Lower lobe of right lung (tissue), 2 donors: ENCODE results near the gene LRP1B. TPM values are rescaled to one million over a fixed set of nuclear protein-coding genes. Genes with fewer than 3 reads are reported as not detected.

Source experiments
- ATAC-seq, 2 donors: fragments of 200-7000 bp; cut with Tn5 transposase; one replicate each; pipeline ENCODE4 v1.9.1; 2020 to 2022; ENCODE audit warnings: mild to moderate bottlenecking in 2 of 2, moderate library complexity in 2 of 2
- DNase-seq: peaks from one replicate; pipeline ENCODE4 v3.0.0-alpha.2; 2020
- H3K27ac ChIP-seq: fragments of 200-600 bp; one replicate; pipeline ENCODE4 v1.8.0; 2022
- H3K27me3 ChIP-seq: fragments of 200-600 bp; one replicate; pipeline ENCODE4 v1.8.0; 2022; ENCODE audit warnings: low read depth
- H3K36me3 ChIP-seq: fragments of 200-600 bp; one replicate; pipeline ENCODE4 v1.8.0; 2022; ENCODE audit warnings: mild to moderate bottlenecking
- H3K4me1 ChIP-seq: fragments of 200-600 bp; one replicate; pipeline ENCODE4 v1.8.0; 2022
- H3K4me3 ChIP-seq: fragments of 200-600 bp; one replicate; pipeline ENCODE4 v1.8.0; 2022; ENCODE audit warnings: mild to moderate bottlenecking
- H3K9me3 ChIP-seq: fragments of 200-600 bp; one replicate; pipeline ENCODE4 v1.8.0; 2022
- CTCF ChIP-seq: fragments of 200-600 bp; IDR thresholded peaks from one replicate; pipeline ENCODE4 v1.8.0; 2022; ENCODE audit warnings: antibody characterized with exemption, mild to moderate bottlenecking
- intact Hi-C: fragments of 100-400 bp; cut with DNase I; formaldehyde crosslinking; loops from one replicate; pipeline ENCODE4 v1.11.0; 2022
- total RNA-seq: library from RNA; stranded (reverse); fragmentation: NEBNext Ultra II Directional; extraction: Animal tissue kit (Norgen Biotek cat#: 25700); gene quantifications from one replicate; pipeline ENCODE4 v1.2.1, GENCODE V29; 2021
- donor health status: DM: no; HTN: yes; CAD: no; lungs with severe emphysema.

LRP1B gene
- total RNA-seq, 1 donor from 2014 or later: 0.09 TPM

GRCh38 chr2:141455211-141455826, 675.5 kb downstream of the LRP1B start:
- Histone ChIP-seq H3K4me1 (no peaks in the 10 kb centered on the region), H3K27ac (no peak overlapping the region), H3K4me3 (no peak overlapping the region), H3K27me3 (no peaks in the 10 kb centered on the region), H3K36me3 (no peaks in the 10 kb centered on the region), H3K9me3 (no peaks in the 10 kb centered on the region)
- intact Hi-C loops: no loop called here
- DNase-seq: no peak
- no peak for TF ChIP-seq CTCF
- ATAC-seq: no peak

GRCh38 chr2:141440072-141440635, 690.7 kb downstream of the LRP1B start:
- no peak for ATAC-seq
- H3K4me1 ChIP-seq: no peaks in the 10 kb centered on the region
- peak; percentile 21 for DNase-seq
- peaks cover 4% of the 10 kb centered on the region for H3K9me3 ChIP-seq
- no peak overlapping the region for H3K4me3 ChIP-seq
- no peak for TF ChIP-seq CTCF
- H3K27ac ChIP-seq: no peak overlapping the region
- intact Hi-C loops: no loop called here
- no peaks in the 10 kb centered on the region for H3K27me3 ChIP-seq
- no peaks in the 10 kb centered on the region for H3K36me3 ChIP-seq

- no peak for TF ChIP-seq CTCF
- ATAC-seq: no peak
- DNase-seq: no peak
- intact Hi-C loops: no loop called here
- Histone ChIP-seq H3K4me1 (no peaks in the 10 kb centered on the region), H3K27me3 (no peaks in the 10 kb centered on the region), H3K9me3 (peaks cover 4% of the 10 kb centered on the region), H3K4me3 (no peak overlapping the region), H3K36me3 (no peaks in the 10 kb centered on the region), H3K27ac (no peak overlapping the region)
These were observed 691.3 kb downstream of the LRP1B start for GRCh38 chr2:141439524-141439923.

GRCh38 chr2:141438536-141438935, 692.3 kb downstream of the LRP1B start:
- Histone ChIP-seq H3K36me3 (no peaks in the 10 kb centered on the region), H3K27me3 (no peaks in the 10 kb centered on the region), H3K4me1 (no peaks in the 10 kb centered on the region), H3K27ac (no peak overlapping the region), H3K4me3 (no peak overlapping the region), H3K9me3 (no peaks in the 10 kb centered on the region)
- intact Hi-C loops: no loop called here
- no peak for ATAC-seq
- DNase-seq: no peak
- TF ChIP-seq CTCF: no peak

- H3K27ac ChIP-seq: no peak overlapping the region
- TF ChIP-seq CTCF: no peak
- ATAC-seq (no peak), DNase-seq (no peak)
- no peaks in the 10 kb centered on the region for H3K9me3 ChIP-seq
- no peak overlapping the region for H3K4me3 ChIP-seq
- intact Hi-C loops: no loop called here
- no peaks in the 10 kb centered on the region for H3K36me3 ChIP-seq
- H3K27me3 ChIP-seq: no peaks in the 10 kb centered on the region
- H3K4me1 ChIP-seq: no peaks in the 10 kb centered on the region
These were observed 693.3 kb downstream of the LRP1B start for GRCh38 chr2:141437521-141437920.
